ENCODE measurements around the gene MORN5. TPM values are rescaled to one million over a fixed set of nuclear protein-coding genes. Genes with fewer than 3 reads are reported as not detected.
A peak's percentile ranks its signal among the peaks of the same experiment; 100 is the strongest.

MORN5 gene
- total RNA-seq, 1 experiment from 2014 or later, result not detected

- Histone ChIP-seq H3K4me3 (ENCODE audit: insufficient read depth, low read depth, low read length) (no peak overlapping the region), H3K36me3 (replicated peaks; ENCODE audit: control insufficient read depth, insufficient read depth, low read length) (no peaks in the 10 kb centered on the region), H3K27me3 (ENCODE audit: control insufficient read depth, insufficient read depth, low read length) (peaks cover 25% of the 10 kb centered on the region)
- peak; percentile 9 for DNase-seq
Measured at GRCh38 chr9:122129969-122130368, 29.7 kb upstream of the MORN5 start.

- H3K27me3 ChIP-seq (ENCODE audit: control insufficient read depth, insufficient read depth, low read length), result peaks cover 19% of the 10 kb centered on the region
- peak; percentile 22 for DNase-seq
- no peak overlapping the region for H3K4me3 ChIP-seq (ENCODE audit: insufficient read depth, low read depth, low read length)
- no peaks in the 10 kb centered on the region for H3K36me3 ChIP-seq (replicated peaks; ENCODE audit: control insufficient read depth, insufficient read depth, low read length)
Measured at GRCh38 chr9:122130837-122131236, 28.9 kb upstream of the MORN5 start.

DNA sequence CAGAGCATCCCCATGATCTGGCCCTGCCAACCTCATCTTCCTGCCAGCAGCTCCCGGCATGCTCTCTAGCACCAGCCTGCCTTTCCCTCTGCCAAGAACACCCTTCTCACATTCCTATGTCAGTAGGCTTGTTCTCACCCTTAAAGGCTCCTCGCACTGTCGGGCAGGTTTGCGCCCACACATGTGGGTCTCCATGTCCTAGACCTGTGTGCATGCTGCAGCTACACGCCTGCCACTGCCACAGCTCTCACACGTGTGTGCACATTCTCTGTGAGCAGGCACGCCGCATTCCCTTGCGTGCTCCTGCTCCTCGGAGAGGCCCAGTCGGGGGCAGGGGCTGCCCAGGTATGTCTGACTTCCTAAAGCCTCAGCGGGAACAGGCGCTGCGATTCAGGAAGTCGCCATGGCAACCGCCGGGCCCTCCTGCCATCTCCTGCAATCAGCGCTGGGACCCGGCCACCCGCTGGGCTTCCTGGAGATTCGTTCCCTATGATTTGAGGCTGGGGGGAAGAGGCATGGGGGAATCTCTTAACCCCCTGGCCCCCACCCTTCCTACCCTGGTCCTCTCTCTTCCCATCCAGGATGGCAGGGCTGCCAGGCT lies 28.2 kb upstream of the MORN5 start:
- Histone ChIP-seq H3K4me3 (ENCODE audit: insufficient read depth, low read depth, low read length) (no peak overlapping the region), H3K27me3 (ENCODE audit: control insufficient read depth, insufficient read depth, low read length) (peaks cover 12% of the 10 kb centered on the region), H3K36me3 (replicated peaks; ENCODE audit: control insufficient read depth, insufficient read depth, low read length) (no peaks in the 10 kb centered on the region)
- DNase-seq, result peak; percentile 89

GRCh38 chr9:122132539-122132938 lies 27.2 kb upstream of the MORN5 start:
- Histone ChIP-seq H3K4me3 (ENCODE audit: insufficient read depth, low read depth, low read length) (no peak overlapping the region), H3K27me3 (ENCODE audit: control insufficient read depth, insufficient read depth, low read length) (peaks cover 4% of the 10 kb centered on the region), H3K36me3 (replicated peaks; ENCODE audit: control insufficient read depth, insufficient read depth, low read length) (no peaks in the 10 kb centered on the region)
- no peak for DNase-seq

DNA sequence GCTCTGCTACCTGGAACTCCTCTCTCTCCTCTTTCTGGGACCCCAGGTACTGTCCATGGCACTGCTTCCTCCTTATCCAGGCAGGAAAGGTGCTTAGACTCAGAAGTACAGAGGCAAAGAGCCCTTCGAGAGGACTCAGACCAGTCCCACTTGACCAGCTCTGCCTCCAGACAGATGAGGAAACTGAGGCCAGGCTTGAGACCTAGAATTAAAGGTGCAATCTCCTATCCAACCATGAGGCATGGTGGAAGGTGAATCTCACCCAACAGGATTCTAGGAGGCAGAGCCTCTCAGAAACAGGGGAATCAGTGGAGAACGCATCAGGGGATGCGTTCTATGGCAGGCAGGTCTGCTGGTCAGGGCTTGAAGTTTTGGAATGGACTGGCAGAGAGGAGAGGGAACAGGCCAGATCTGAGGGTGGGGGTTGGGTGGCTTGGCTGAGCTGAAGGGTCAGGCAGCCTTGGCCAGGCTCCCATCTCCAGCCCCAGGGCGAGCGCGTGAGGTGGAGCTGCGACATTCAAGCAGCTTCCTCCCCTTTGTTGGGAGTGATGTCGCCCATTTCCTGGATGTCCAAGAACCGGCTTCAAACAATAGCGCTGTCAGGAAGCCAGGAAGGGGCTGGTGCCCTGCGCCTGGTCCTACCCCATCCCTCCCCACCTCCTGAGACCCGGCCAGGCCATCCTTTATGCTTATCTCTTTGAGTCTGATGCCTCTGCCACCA lies 26.3 kb upstream of the MORN5 start:
- Histone ChIP-seq H3K36me3 (replicated peaks; ENCODE audit: control insufficient read depth, insufficient read depth, low read length) (no peaks in the 10 kb centered on the region), H3K4me3 (ENCODE audit: insufficient read depth, low read depth, low read length) (no peak overlapping the region), H3K27me3 (ENCODE audit: control insufficient read depth, insufficient read depth, low read length) (peaks cover 4% of the 10 kb centered on the region)
- DNase-seq, result no peak

GRCh38 chr9:122133984-122134535 lies 25.6 kb upstream of the MORN5 start:
- H3K36me3 ChIP-seq (replicated peaks; ENCODE audit: control insufficient read depth, insufficient read depth, low read length), result no peaks in the 10 kb centered on the region
- no peak overlapping the region for H3K4me3 ChIP-seq (ENCODE audit: insufficient read depth, low read depth, low read length)
- peaks cover 4% of the 10 kb centered on the region for H3K27me3 ChIP-seq (ENCODE audit: control insufficient read depth, insufficient read depth, low read length)
- no peak for DNase-seq

DNA sequence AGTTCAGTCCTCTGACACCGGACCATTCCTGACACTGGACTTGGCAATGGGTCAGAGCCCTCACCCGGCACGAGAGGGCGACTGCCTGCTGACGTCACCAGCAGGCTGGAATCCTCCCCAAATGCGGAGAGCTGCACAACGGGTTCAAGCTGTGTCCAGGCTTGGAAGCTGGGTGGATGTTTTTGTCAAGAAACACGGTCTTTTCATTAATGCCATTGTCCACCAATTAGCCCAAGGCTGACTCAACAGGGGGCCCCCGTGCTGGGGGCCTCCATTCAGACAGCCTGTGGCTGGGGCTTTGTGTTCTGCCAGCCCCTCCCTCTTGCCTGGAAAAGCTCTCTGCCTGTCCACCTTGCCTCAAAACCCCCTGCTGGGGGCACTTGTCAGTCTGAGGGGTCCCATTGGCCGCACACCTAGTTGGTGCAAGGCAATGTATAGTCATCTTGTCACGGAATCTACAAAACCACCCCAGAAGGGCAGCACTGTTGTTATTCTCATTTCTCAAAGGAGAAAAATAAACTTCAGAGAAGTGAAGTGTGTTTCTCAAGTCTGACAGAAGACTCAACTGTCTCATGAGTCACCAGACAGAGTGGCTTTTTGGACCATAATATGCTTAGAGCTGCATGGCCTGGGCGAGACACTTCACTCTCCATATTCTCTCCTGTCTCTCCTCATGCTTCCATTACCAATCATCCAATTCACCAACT lies 24.7 kb upstream of the MORN5 start:
- H3K27me3 ChIP-seq (ENCODE audit: control insufficient read depth, insufficient read depth, low read length), result peaks cover 4% of the 10 kb centered on the region
- H3K36me3 ChIP-seq (replicated peaks; ENCODE audit: control insufficient read depth, insufficient read depth, low read length), result no peaks in the 10 kb centered on the region
- DNase-seq, result peak; percentile 72
- H3K4me3 ChIP-seq (ENCODE audit: insufficient read depth, low read depth, low read length), result no peak overlapping the region

- H3K36me3 ChIP-seq (replicated peaks; ENCODE audit: control insufficient read depth, insufficient read depth, low read length), result no peaks in the 10 kb centered on the region
- H3K27me3 ChIP-seq (ENCODE audit: control insufficient read depth, insufficient read depth, low read length), result peaks cover 4% of the 10 kb centered on the region
- H3K4me3 ChIP-seq (ENCODE audit: insufficient read depth, low read depth, low read length), result no peak overlapping the region
- no peak for DNase-seq
Measured at GRCh38 chr9:122135529-122135859, 24.2 kb upstream of the MORN5 start.

GRCh38 chr9:122138560-122139268 lies 21.0 kb upstream of the MORN5 start:
- Histone ChIP-seq H3K36me3 (replicated peaks; ENCODE audit: control insufficient read depth, insufficient read depth, low read length) (no peaks in the 10 kb centered on the region), H3K27me3 (ENCODE audit: control insufficient read depth, insufficient read depth, low read length) (no peaks in the 10 kb centered on the region), H3K4me3 (ENCODE audit: insufficient read depth, low read depth, low read length) (no peak overlapping the region)
- no peak for DNase-seq

GRCh38 chr9:122140368-122141193 lies 19.1 kb upstream of the MORN5 start:
- Histone ChIP-seq H3K4me3 (ENCODE audit: insufficient read depth, low read depth, low read length) (no peak overlapping the region), H3K27me3 (ENCODE audit: control insufficient read depth, insufficient read depth, low read length) (no peaks in the 10 kb centered on the region), H3K36me3 (replicated peaks; ENCODE audit: control insufficient read depth, insufficient read depth, low read length) (no peaks in the 10 kb centered on the region)
- no peak for DNase-seq

GRCh38 chr9:122141671-122142070 lies 18.0 kb upstream of the MORN5 start:
- H3K27me3 ChIP-seq (ENCODE audit: control insufficient read depth, insufficient read depth, low read length), result no peaks in the 10 kb centered on the region
- no peaks in the 10 kb centered on the region for H3K36me3 ChIP-seq (replicated peaks; ENCODE audit: control insufficient read depth, insufficient read depth, low read length)
- no peak overlapping the region for H3K4me3 ChIP-seq (ENCODE audit: insufficient read depth, low read depth, low read length)
- no peak for DNase-seq

- Histone ChIP-seq H3K36me3 (replicated peaks; ENCODE audit: control insufficient read depth, insufficient read depth, low read length) (no peaks in the 10 kb centered on the region; the same call in 1 of the 2 replicates), H3K4me3 (ENCODE audit: insufficient read depth, low read depth, low read length) (no peak overlapping the region), H3K27me3 (ENCODE audit: control insufficient read depth, insufficient read depth, low read length) (no peaks in the 10 kb centered on the region)
- DNase-seq, result no peak
Measured at GRCh38 chr9:122143296-122143695, 16.4 kb upstream of the MORN5 start.

GRCh38 chr9:122143876-122144405 lies 15.8 kb upstream of the MORN5 start:
- Histone ChIP-seq H3K36me3 (replicated peaks; ENCODE audit: control insufficient read depth, insufficient read depth, low read length) (no peaks in the 10 kb centered on the region; the same call in 1 of the 2 replicates), H3K4me3 (ENCODE audit: insufficient read depth, low read depth, low read length) (no peak overlapping the region)
- no peak for DNase-seq

More at GRCh38 chr9:122143876-122144405, 15.8 kb upstream of the MORN5 start:
- no peaks in the 10 kb centered on the region for H3K27me3 ChIP-seq (ENCODE audit: control insufficient read depth, insufficient read depth, low read length)
